ENCODE measurements around the gene CCDC116. TPM values are rescaled to one million over a fixed set of nuclear protein-coding genes. Genes with fewer than 3 reads are reported as not detected.
A peak's percentile ranks its signal among the peaks of the same experiment; 100 is the strongest.

CCDC116 gene, protein sequence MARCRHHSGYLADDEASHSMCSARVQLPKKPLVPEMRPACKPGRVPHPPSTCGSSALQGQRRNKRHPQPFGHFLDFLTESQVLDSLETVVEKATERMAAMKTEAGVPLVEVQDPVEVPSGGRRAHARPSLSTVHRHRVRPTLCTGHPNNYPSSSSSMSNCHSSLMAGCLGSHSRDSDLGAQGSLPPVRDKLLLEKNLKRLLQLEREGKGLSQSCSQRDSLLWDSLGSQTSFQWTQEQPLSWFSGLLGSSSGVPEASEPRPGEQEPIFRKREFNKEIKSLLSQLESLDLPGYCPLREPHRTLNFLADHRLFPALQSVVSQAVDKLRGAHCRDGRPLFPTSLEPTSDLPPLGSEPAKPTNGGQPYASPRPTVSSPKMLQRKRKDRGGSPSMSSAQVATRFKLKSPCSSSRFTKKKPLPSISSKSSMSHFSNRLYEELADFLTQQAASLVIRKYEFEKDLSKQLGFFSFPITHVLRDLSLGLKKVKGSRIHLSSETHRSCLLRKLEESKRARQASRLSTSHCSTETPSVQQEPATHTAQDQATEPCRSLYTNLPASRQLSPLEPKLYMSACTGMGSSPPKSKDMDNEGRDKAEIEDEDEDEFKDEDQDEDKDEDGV
- 0.32 and 0.69 TPM in 2 replicates for total RNA-seq (2013; cell fraction: nucleolus; rRNA removed)
- 0.05 TPM in 1 of 2 replicates, not detected in the other for total RNA-seq (2014; rRNA removed)
- not detected in 2 replicates for total RNA-seq (2014; rRNA removed; fragmentation: Illumina TruSeq; extraction: Trizol)
- total RNA-seq (2021) = 0.18 and 0.29 TPM in 2 replicates
- polyA plus RNA-seq (2011; ENCODE audit: low read depth) = not detected
- polyA plus RNA-seq (2011; rRNA removed) = 0.04 TPM in 1 of 2 replicates, not detected in the other
- 0.09 and 0.13 TPM in 2 replicates for polyA plus RNA-seq (2011; cell fraction: cytosol; rRNA removed)
- 0.39 and 0.50 TPM in 2 replicates for polyA plus RNA-seq (2011; cell fraction: nucleus; rRNA removed)
- 0.06 TPM in 1 of 2 replicates, not detected in the other for polyA plus RNA-seq (2012)
- polyA plus RNA-seq (2014; fragmentation: Illumina TruSeq; extraction: Trizol) = 0.04 TPM in 1 of 2 replicates, not detected in the other
- polyA plus RNA-seq (2014; fragmentation: Nextera tagmentation; extraction: Ambion mirVana) = not detected
- polyA plus RNA-seq (2014; rRNA removed) = 0.04 and 0.32 TPM in 2 replicates
- polyA plus RNA-seq (2016; fragmentation: Nextera tagmentation; extraction: Ambion mirVana) = not detected
- polyA minus RNA-seq (2011; rRNA and poly(A)+ RNA removed) = 0.10 TPM in 1 of 2 replicates, not detected in the other
- not detected in 2 replicates for polyA minus RNA-seq (2011; cell fraction: cytosol; rRNA and poly(A)+ RNA removed)
- 0.19 and 0.24 TPM in 2 replicates for polyA minus RNA-seq (2011; cell fraction: nucleus; rRNA and poly(A)+ RNA removed)
- Bru-seq, nascent RNA = percentile 25 among the genes with signal in this experiment
- BruChase-seq, experiment 1, labeled RNA remaining after a 6-hour chase = percentile 26 among the genes with signal in this experiment
- percentile 26 among the genes with signal in this experiment for BruChase-seq, experiment 2, labeled RNA remaining after a 2-hour chase
- long read RNA-seq, experiment 1 = 0 reads
- long read RNA-seq, experiment 2, partial matches to known transcripts = 0 of 1 reads
- long read RNA-seq, experiment 2, other reads (novel, unspliced or antisense) = 1 of 1 reads

DNA sequence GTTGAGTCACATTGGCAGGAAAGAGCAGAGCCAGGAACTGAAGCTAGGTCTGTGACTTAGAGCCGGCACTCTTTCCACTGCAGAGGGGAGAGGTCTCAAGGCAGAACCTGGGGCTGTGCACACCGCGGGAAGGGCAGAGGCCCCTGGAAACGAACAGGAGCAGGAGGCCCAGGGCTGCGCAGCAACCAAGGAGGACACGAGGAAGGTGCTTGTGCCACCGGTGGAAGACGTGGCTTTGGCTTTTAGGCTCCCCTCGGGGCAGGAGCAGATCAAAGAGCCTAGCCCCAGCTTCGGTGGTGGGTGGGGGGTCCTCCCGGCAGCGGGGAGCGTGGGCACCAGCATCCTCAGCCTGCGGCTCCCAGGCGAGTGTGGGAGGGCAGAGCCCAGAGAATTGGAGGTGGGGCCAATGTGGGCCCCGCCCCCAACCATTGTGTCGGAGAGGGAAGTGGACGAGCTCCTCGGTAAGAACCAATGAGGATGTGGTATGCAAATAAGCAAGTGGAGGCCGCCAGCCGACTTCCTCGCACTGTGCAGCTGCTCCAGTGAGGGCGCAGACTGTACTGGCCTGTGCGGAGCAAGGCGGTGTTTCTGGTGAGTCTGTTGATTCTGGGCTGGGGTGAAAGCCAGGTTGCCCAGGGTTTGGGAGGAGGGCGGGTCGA, at the start of gene CCDC116:
Gene CCDC116 (plus strand): TSS at position 524 of the 659 bp plus-strand sequence. CDS start 422 bp downstream, outside the sequence.
- DNase-seq (ENCODE audit: low read depth, low spot score) = no peak
- intact Hi-C loops (cut with micrococcal nuclease; ENCODE audit: unreplicated experiment) = no loop called here
- CTCF ChIA-PET = interaction anchor here (5.9 kb wide), 1 partner anchor 9 kb away, joined by 106 read pairs; the partner anchor contains the start of gene SDF2L1
- WGBS (ENCODE audit: insufficient coverage, insufficient replicate concordance, low lambda C conversion rate, missing lambda C conversion rate) = 71% methylated on average over 25 of the region's 27 CpGs
- H3K9ac ChIP-seq (ENCODE audit: control insufficient read depth, insufficient read depth, low read length) = no peak within 1 kb of the TSS
- no peaks in the 10 kb centered on the region for H3K27me3 ChIP-seq (replicated peaks in 1 of 2; ENCODE audit: control insufficient read depth in 2 of 2, insufficient read depth in 2 of 2, low read length in 1 of 2)
- ATAC-seq = no peak
- no peak within 1 kb of the TSS for H3K4me2 ChIP-seq (ENCODE audit: control insufficient read depth, insufficient read depth)
- H3K36me3 ChIP-seq (ENCODE audit: control insufficient read depth in 2 of 2, insufficient read depth in 2 of 2, low read length in 1 of 2) = peaks cover 3 to 5% of the 10 kb centered on the region in 2 experiments; a peak in 2 of 4 replicates
- H3K27ac ChIP-seq (ENCODE audit: control insufficient read depth, insufficient read depth) = no peak within 1 kb of the TSS
- BruUV-seq (replicated peaks) = no TSS peak
- no peaks in the 10 kb centered on the region for H3K9me3 ChIP-seq (replicated peaks; ENCODE audit: control insufficient read depth, insufficient read depth, low read length)
- H3K4me3 ChIP-seq = no peak within 1 kb of the TSS
- H4K20me1 ChIP-seq (ENCODE audit: control insufficient read depth, insufficient read depth) = no peaks in the 10 kb centered on the region
- SMC1A ChIA-PET (ENCODE audit: uncharacterized antibody, unreplicated experiment) = interaction anchor here (1.5 kb wide), 1 partner anchor 11 kb away, joined by 3 read pairs; no protein-coding TSS in a partner anchor
- H2AFZ ChIP-seq (ENCODE audit: control insufficient read depth, low read depth, low read length) = no peak within 1 kb of the TSS
- peaks cover 10% of the 10 kb centered on the region; the same call in 1 of the 2 replicates for H3K4me1 ChIP-seq (ENCODE audit: control insufficient read depth, insufficient read depth, low read length)
- POLR2A ChIA-PET = no interaction called here
- RAD21 ChIA-PET (ENCODE audit: unreplicated experiment) = interaction anchor here (1.1 kb wide), 1 partner anchor 14 kb away, joined by 3 read pairs; no protein-coding TSS in a partner anchor
- in situ Hi-C loops (cut with MboI) = no loop called here
- TF ChIP-seq MTA2 (IDR thresholded peaks at IDR 0.05; ENCODE audit: low read depth) = no peak
- no peak for TF ChIP-seq TARDBP (IDR thresholded peaks at IDR 0.05; ENCODE audit: borderline replicate concordance)
- peak; percentile 69; the same call in 1 of the 2 replicates for TF ChIP-seq POLR2A (IDR thresholded peaks at IDR 0.05; ENCODE audit: low read depth, low read length)
- 0 out of 3 replicates have a peak, but pooled peaks have one; percentile 36 for TF ChIP-seq POU2F2 (IDR thresholded peaks at IDR 0.05; ENCODE audit: borderline replicate concordance, low read depth, low read length)
- H3K79me2 ChIP-seq (ENCODE audit: control insufficient read depth, insufficient read depth, low read length) = peaks cover 22% of the 10 kb centered on the region
- FAIRE-seq = no peak
